Endothelial cell of umbilical vein (primary cell): ENCODE measurements around the gene CCSER2. TPM values are rescaled to one million over a fixed set of nuclear protein-coding genes. Genes with fewer than 3 reads are reported as not detected.

Experiments used
- BruUV-seq: library from RNA; stranded (reverse); fragments of 400-500 nt; replicated peaks from 2 replicates; lab custom pipeline; 2021; lab: Mats Ljungman, UMichigan
- CTCF ChIA-PET: fragments of 300-600, 350-600 bp; sonication (Branson Sonifier 250); formaldehyde crosslinking; loops from one replicate; lab custom pipeline; 2021; ENCODE audit warnings: antibody characterized with exemption, inconsistent platforms; lab: Charles Lee
- POLR2A ChIA-PET: fragments of 300-600, 350-600 bp; sonication (Branson Sonifier 250); formaldehyde crosslinking; loops from one replicate; lab custom pipeline; 2021; ENCODE audit warnings: antibody characterized with exemption, inconsistent platforms; lab: Charles Lee
- DNase-seq: peaks from one replicate; pipeline ENCODE4 v3.0.0-alpha.2; 2011; ENCODE audit warnings: low read depth, low spot score
- FAIRE-seq: peaks from 2 replicates; lab custom pipeline; 2011; peaks lifted over from hg19 to GRCh38; lab: Jason Lieb, UNC
- H2AFZ ChIP-seq: 2 replicates; pipeline ENCODE4 v1.6.0; 2012; ENCODE audit warnings: low read depth, low read length, control low read depth, inconsistent platforms
- H3K27ac ChIP-seq: 2 replicates; pipeline ENCODE4 v1.5.1; 2011; ENCODE audit warnings: low read depth, mild to moderate bottlenecking, control low read depth, low read length, moderate library complexity; ENCODE audit not compliant: insufficient read depth
- H3K27me3 ChIP-seq, 2 experiments: 2 replicates each; pipeline versions ENCODE4 v1.6.0 to v1.6.1; 2011; ENCODE audit warnings: low read length in 2 of 2, mixed read lengths in 1 of 2; ENCODE audit not compliant: control insufficient read depth in 2 of 2, insufficient read depth in 2 of 2
- H3K36me3 ChIP-seq, 2 experiments: 2 replicates in 1 of 2; 3 replicates in 1 of 2; pipeline ENCODE4 v1.5.1; 2011; ENCODE audit warnings: low read length in 2 of 2, mild to moderate bottlenecking in 1 of 2, moderate library complexity in 1 of 2; ENCODE audit not compliant: control insufficient read depth in 2 of 2, insufficient read depth in 2 of 2; ENCODE audit errors: extremely low read depth in 1 of 2
- H3K4me1 ChIP-seq: 3 replicates; pipeline ENCODE4 v1.5.1; 2011; ENCODE audit warnings: mild to moderate bottlenecking, low read length; ENCODE audit not compliant: control insufficient read depth, insufficient read depth; ENCODE audit errors: extremely low read depth
- H3K4me2 ChIP-seq: 2 replicates; pipeline ENCODE4 v1.6.1; 2011; ENCODE audit warnings: low read length, control low read depth, mixed read lengths; ENCODE audit not compliant: insufficient read depth
- H3K4me3 ChIP-seq, 3 experiments: fragments of 200-600 bp in 1 of 3; sonication (generic), shearing (Covaris generic) in 1 of 3; replicated peaks in 1 of 3; 2 replicates each; pipeline ENCODE4 v1.5.1; 2011 to 2016; ENCODE audit warnings: control low read depth in 3 of 3, low read length in 3 of 3, mild to moderate bottlenecking in 2 of 3, inconsistent platforms in 1 of 3, low read depth in 1 of 3, moderate library complexity in 1 of 3; ENCODE audit not compliant: insufficient read depth in 1 of 3
- H3K79me2 ChIP-seq: 2 replicates; pipeline ENCODE4 v1.6.0; 2012; ENCODE audit warnings: low read length, inconsistent platforms; ENCODE audit not compliant: control insufficient read depth, insufficient read depth
- H3K9ac ChIP-seq: replicated peaks from 2 replicates; pipeline ENCODE3; 2011; ENCODE audit warnings: low read length, control low read depth; ENCODE audit not compliant: insufficient read depth; ENCODE audit errors: extremely low read depth
- H3K9me1 ChIP-seq: replicated peaks from 3 replicates; pipeline ENCODE4 v1.6.0; 2011; ENCODE audit warnings: mild to moderate bottlenecking, low read length; ENCODE audit not compliant: control insufficient read depth, insufficient read depth; ENCODE audit errors: extremely low read depth
- H3K9me3 ChIP-seq: replicated peaks from 2 replicates; pipeline ENCODE4 v1.5.1; 2012; ENCODE audit warnings: low read length, inconsistent platforms; ENCODE audit not compliant: control insufficient read depth, insufficient read depth
- H4K20me1 ChIP-seq: replicated peaks from 2 replicates; pipeline ENCODE3; 2011; ENCODE audit warnings: mild to moderate bottlenecking, low read length; ENCODE audit not compliant: control insufficient read depth, insufficient read depth; ENCODE audit errors: extremely low read depth
- FOS ChIP-seq: IDR thresholded peaks from 2 replicates; pipeline ENCODE4 v1.6.1; 2011; ENCODE audit warnings: mild to moderate bottlenecking, low read length, moderate library complexity, borderline replicate concordance; ENCODE audit not compliant: insufficient read depth
- JUN ChIP-seq: IDR thresholded peaks from 2 replicates; pipeline ENCODE4 v1.6.1; 2011; ENCODE audit warnings: borderline replicate concordance, low read depth; ENCODE audit not compliant: insufficient read length, insufficient read depth
- POLR2A ChIP-seq: IDR thresholded peaks from 2 replicates; pipeline ENCODE4 v1.6.1; 2012; ENCODE audit warnings: low read depth, mild to moderate bottlenecking, control low read depth, low read length
- POLR2AphosphoS5 ChIP-seq: IDR thresholded peaks from 2 replicates; pipeline ENCODE4 v1.6.1; 2012; ENCODE audit warnings: low read depth, mild to moderate bottlenecking, control low read depth, low read length, moderate library complexity; ENCODE audit not compliant: insufficient read depth
- dilution Hi-C: fragments of 300-500 bp; cut with MboI; formaldehyde crosslinking; loops from one replicate; pipeline ENCODE4 v1.15.0; 2019; ENCODE audit warnings: low sequenced_read_pairs; ENCODE audit not compliant: extremely low pct_ligation_motif_present
- intact Hi-C: fragments of 100-400 bp; cut with micrococcal nuclease; formaldehyde crosslinking; loops from one replicate; pipeline ENCODE4 v1.10.0; 2022
- polyA plus RNA-seq, 4 experiments: library from polyadenylated mRNA; depleted of rRNA in 3 of 4; stranded (reverse) in 3 of 4; unstranded in 1 of 4; fragments of >200 nt; gene quantifications; 2 replicates each; pipeline versions ENCODE4 v1.2.1 to v1.2.3, GENCODE V29; 2011 to 2012; ENCODE audit warnings: missing spikeins in 1 of 4
- total RNA-seq: library from RNA; stranded (reverse); gene quantifications from 2 replicates; pipeline ENCODE4 v1.2.3, GENCODE V29; 2021
- TF ChIP-seq, protein P1 (sequence below), 2 donors: IDR thresholded peaks; 1 replicate in 1 of 2; 2 replicates in 1 of 2; pipeline ENCODE4 v1.5.1; 2011; ENCODE audit warnings: low read length in 2 of 2, mild to moderate bottlenecking in 2 of 2, moderate library complexity in 2 of 2, control low read depth in 1 of 2, inconsistent platforms in 1 of 2, low read depth in 1 of 2; ENCODE audit not compliant: insufficient read depth in 1 of 2; ENCODE audit errors: extremely low read depth in 1 of 2

CCSER2 gene
- total and polyA plus RNA-seq, 2 donors (not counting 3 experiments of a cell fraction or from before 2014, with no cell fraction given), result 14.5 to 49.3 TPM

GRCh38 chr10:84373000-84373399 is 44.6 kb downstream of the CCSER2 start:
- peaks cover 2% of the 10 kb centered on the region for H4K20me1 ChIP-seq
- no peak overlapping the region for H2AFZ ChIP-seq
- H3K9me3 ChIP-seq, result no peaks in the 10 kb centered on the region
- no peaks in the 10 kb centered on the region for H3K4me1 ChIP-seq
- no peaks in the 10 kb centered on the region for H3K27me3 ChIP-seq
- no peak overlapping the region for H3K4me3 ChIP-seq
- H3K9me1 ChIP-seq, result no peaks in the 10 kb centered on the region
- H3K36me3 ChIP-seq, result peaks cover 3 to 7% of the 10 kb centered on the region in 2 experiments
- intact Hi-C loops, result no loop called here
- no TSS peak for BruUV-seq
- H3K79me2 ChIP-seq, result peaks cover 36% of the 10 kb centered on the region
- no peak overlapping the region for H3K27ac ChIP-seq
- POLR2A ChIA-PET, result no interaction called here
- CTCF ChIA-PET, result interaction anchor here (0.9 to 7.9 kb wide), 6 partner anchors 8 to 165 kb away, joined by 4 to 231 read pairs (median 6); no protein-coding TSS in a partner anchor
- FAIRE-seq (no peak), DNase-seq (no peak)
- TF ChIP-seq POLR2A (no peak), POLR2AphosphoS5 (no peak), FOS (no peak)
- H3K4me2 ChIP-seq, result no peak overlapping the region
- dilution Hi-C loops, result no loop called here
- H3K9ac ChIP-seq, result no peak overlapping the region

- dilution Hi-C loops (no loop called here), intact Hi-C loops (loop anchor here (2.0 kb wide), 1 partner anchor 46 kb away; the partner anchor contains the start of gene CCSER2)
- ChIA-PET POLR2A (no interaction called here), CTCF (interaction anchor here (0.6 to 7.9 kb wide), 12 partner anchors 13 to 226 kb away, joined by 3 to 231 read pairs (median 4); no protein-coding TSS in a partner anchor)
- FAIRE-seq (no peak), DNase-seq (no peak)
- Histone ChIP-seq H3K27me3 (no peaks in the 10 kb centered on the region), H3K9me3 (no peaks in the 10 kb centered on the region), H3K27ac (no peak overlapping the region), H3K79me2 (peaks cover 32% of the 10 kb centered on the region), H3K4me3 (no peak overlapping the region), H3K4me2 (no peak overlapping the region), H4K20me1 (peaks cover 4% of the 10 kb centered on the region), H3K4me1 (no peaks in the 10 kb centered on the region), H2AFZ (no peak overlapping the region), H3K9ac (no peak overlapping the region), H3K36me3 (peaks cover 3 to 7% of the 10 kb centered on the region in 2 experiments), H3K9me1 (no peaks in the 10 kb centered on the region)
- TF ChIP-seq POLR2A (no peak), FOS (no peak), JUN (no peak)
- TF ChIP-seq, protein P1, sequence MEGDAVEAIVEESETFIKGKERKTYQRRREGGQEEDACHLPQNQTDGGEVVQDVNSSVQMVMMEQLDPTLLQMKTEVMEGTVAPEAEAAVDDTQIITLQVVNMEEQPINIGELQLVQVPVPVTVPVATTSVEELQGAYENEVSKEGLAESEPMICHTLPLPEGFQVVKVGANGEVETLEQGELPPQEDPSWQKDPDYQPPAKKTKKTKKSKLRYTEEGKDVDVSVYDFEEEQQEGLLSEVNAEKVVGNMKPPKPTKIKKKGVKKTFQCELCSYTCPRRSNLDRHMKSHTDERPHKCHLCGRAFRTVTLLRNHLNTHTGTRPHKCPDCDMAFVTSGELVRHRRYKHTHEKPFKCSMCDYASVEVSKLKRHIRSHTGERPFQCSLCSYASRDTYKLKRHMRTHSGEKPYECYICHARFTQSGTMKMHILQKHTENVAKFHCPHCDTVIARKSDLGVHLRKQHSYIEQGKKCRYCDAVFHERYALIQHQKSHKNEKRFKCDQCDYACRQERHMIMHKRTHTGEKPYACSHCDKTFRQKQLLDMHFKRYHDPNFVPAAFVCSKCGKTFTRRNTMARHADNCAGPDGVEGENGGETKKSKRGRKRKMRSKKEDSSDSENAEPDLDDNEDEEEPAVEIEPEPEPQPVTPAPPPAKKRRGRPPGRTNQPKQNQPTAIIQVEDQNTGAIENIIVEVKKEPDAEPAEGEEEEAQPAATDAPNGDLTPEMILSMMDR (IDR thresholded peaks at IDR 0.05; ENCODE audit: extremely low read depth in 1 of 2, insufficient read depth in 1 of 2, low read depth in 1 of 2, low read length in 2 of 2), result no peak
- no TSS peak for BruUV-seq
Observed at GRCh38 chr10:84374455-84374854, 46.1 kb downstream of the CCSER2 start.
